ENCODE results near the gene SPTBN4.

GRCh38 chr19:40517248-40517647, 50.4 kb downstream of the SPTBN4 start:
- TF ChIP-seq CTCF (IDR thresholded peaks at IDR 0.05; ENCODE audit: poor library complexity, severe bottlenecking) (no peak), EZH2 (IDR thresholded peaks at IDR 0.05; ENCODE audit: borderline replicate concordance, insufficient read depth, low read length, poor library complexity, severe bottlenecking) (no peak), SMC3 (conservative IDR thresholded peaks at IDR 0.05; ENCODE audit: poor library complexity) (no peak), POLR2AphosphoS5 (IDR thresholded peaks at IDR 0.05) (no peak), RAD21 (conservative IDR thresholded peaks at IDR 0.05) (no peak)

All from neural cell (in vitro differentiated cells).